Activated CD4-positive, CD25-positive, alpha-beta regulatory T cell treated with anti-CD3 and anti-CD28 coated beads, Interleukin-2, amount 50 U/mL, for 72 hours (primary cell): ENCODE results near the gene SF1.

Source experiments
- DNase-seq: peaks from one replicate; pipeline ENCODE4 v3.0.0; 2021

The SF1 gene

GRCh38 chr11:64723117-64723906 is 55.0 kb downstream of the SF1 start, which contains the start of gene NRXN2:
NRXN2 (minus strand) TSS chr11:64723197; CDS start chr11:64713699, 9,498 bp downstream.
- DNase-seq: peak; percentile 87

GRCh38 chr11:64722141-64723065 is 55.9 kb downstream of the SF1 start:
- no peak for DNase-seq

GRCh38 chr11:64721359-64721699 is 57.0 kb downstream of the SF1 start:
- DNase-seq: no peak

- DNase-seq: no peak
Measured at GRCh38 chr11:64720640-64721358, 57.5 kb downstream of the SF1 start.

DNA sequence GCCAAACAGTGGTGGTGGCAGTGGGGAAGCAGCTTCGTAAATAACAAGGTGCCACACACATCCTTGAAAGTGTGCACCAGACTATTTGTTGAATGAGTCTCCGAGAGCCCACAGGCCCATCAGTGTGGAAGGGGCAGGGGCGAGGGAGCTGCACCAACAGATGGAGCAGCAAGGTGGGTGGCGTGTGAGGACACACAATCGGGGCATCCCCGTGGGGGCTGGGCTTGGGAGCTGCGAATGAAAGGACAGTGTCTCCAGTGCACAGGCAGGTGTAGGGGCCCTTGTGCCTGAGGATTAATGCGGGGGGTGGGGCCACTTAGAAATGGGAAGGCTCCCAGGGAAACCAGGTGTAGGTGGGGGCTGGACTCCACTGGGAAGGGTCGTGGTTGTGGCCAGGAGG is 58.2 kb downstream of the SF1 start:
- no peak for DNase-seq

DNA sequence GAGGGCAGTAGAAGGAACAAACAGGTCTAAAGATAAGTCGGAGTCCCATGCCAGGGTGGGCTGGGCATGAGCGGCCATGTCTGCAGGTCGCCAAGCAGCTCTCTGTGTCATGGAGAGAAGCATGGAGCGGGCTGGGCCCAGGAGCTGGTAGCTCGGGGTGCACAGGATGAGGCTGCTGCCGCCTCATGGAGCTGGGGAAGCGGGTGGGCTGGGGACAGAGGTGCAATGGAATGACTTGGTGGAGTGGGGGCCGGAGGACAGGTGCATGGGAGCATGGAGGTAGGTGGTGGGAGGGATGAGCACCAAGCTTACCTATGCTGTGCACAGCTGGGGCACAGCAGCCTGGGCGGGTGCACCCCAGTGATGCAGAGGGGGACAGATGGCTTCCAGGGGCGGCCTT is 58.9 kb downstream of the SF1 start:
- no peak for DNase-seq

GRCh38 chr11:64718780-64719124 is 59.6 kb downstream of the SF1 start:
- no peak for DNase-seq

DNA sequence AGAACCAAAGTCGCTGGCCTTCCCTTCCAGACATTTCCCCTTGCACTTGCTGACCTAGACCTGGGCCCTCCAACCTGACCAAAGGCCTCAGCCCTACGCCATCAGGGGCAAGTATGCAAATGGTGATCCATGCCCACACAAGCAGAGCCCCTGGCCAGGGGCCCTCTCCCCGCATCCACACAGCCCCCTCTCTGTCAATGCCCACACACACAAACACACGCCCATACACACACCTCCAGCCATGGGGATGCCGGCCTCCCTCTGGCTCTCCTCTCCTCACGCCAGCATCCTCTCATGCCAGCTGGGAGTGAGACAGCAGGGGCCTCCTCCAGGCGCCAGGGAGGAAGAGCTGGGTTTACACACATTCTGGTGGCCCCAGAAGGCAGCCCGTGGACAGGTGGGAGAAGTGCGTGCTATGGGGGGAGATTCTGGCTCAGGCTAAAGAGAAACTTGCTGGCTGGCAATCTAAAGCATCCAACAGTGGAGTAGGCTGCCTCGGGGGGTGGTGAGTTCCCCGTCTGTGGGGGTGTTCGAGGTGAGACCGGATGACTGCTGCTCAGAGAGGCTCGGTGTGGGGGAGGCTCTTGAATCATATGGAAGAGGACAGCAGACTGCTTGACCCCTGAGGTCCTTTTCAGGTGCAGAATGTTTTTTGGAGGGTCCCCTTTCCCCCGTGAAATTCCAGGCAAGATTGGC is 60.1 kb downstream of the SF1 start:
- DNase-seq: no peak

GRCh38 chr11:64717268-64717578 is 61.1 kb downstream of the SF1 start:
- DNase-seq: no peak

- DNase-seq: no peak
Measured at GRCh38 chr11:64716473-64717267, 61.7 kb downstream of the SF1 start.

DNA sequence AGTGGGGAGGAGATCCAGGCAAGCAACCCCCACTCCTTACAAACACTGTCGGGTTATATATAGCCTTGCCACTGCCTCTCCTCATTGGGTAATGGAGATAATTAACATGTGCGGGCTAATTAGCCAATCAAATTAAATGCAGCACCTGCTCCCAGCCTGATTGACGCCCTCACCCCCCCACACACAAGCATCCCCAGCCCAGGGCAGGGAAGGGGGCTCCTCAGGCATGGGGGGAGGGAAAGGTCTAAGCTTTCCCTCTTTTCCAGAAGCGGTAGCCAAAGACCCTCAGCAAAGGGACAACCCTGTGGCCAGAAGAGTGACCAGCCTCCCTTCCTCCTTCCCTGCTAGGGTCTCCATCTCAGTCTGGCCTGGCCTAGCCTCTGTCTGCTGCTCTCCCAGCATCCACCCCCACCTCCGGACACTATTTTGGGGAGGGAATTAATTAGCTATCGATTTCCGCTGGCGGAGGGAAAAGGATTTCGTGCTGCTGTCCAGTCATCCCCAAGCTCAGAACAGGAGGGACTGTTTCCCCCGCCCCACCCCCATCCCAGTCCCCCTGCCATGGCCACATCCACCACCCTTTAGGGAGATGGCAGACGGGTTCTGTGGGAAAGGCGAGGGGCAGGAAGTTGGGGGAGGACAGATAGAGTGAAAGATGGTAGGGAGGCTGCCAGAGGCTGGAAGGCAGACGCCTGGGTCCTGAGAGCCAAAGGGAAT is 62.4 kb downstream of the SF1 start:
- no peak for DNase-seq

DNA sequence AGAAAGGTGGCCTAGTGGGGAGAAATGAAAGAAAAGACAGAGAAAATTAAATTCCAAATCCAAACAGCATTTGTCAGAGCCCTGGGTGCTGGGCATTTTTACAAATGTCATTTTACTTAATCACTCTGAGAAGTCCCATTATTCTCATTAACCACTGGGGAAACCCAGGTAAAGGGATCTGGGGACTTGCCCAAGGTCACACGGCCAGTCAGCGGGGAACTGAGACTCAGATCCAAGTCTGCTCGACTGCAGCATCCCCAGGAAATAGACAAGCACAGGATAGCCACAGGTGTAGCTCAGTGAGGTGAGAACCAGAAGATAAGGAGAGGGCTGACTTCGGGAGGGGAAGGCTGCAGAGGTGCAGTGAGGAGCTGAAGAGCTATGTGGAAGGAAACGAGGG is 63.2 kb downstream of the SF1 start:
- no peak for DNase-seq

GRCh38 chr11:64714666-64715065 is 63.7 kb downstream of the SF1 start:
- no peak for DNase-seq
